Spleen (tissue), 11 donors: ENCODE measurements around the gene CEBPG. TPM values are rescaled to one million over a fixed set of nuclear protein-coding genes. Genes with fewer than 3 reads are reported as not detected.
A peak's percentile ranks its signal among the peaks of the same experiment; 100 is the strongest.

Source experiments
- DNase-seq: peaks from one replicate; pipeline ENCODE4 v3.0.0-alpha.2; 2020
- H3K27ac ChIP-seq, 8 donors: fragments of 200-600 bp; sonication (generic) in 7 of 8; 1 replicate in 4 of 8; 2 replicates in 4 of 8; pipeline versions ENCODE4 v1.5.0 to v1.8.0; 2016 to 2021; ENCODE audit warnings: inconsistent platforms in 4 of 8, mild to moderate bottlenecking in 4 of 8, moderate library complexity in 1 of 8
- H3K27me3 ChIP-seq, 7 donors: fragments of 200-600 bp; sonication (generic) in 6 of 7; replicated peaks in 1 of 7; 1 replicate in 4 of 7; 2 replicates in 3 of 7; pipeline versions ENCODE4 v1.5.0 to v1.8.0; 2016 to 2021; ENCODE audit warnings: inconsistent platforms in 3 of 7, mild to moderate bottlenecking in 1 of 7
- H3K36me3 ChIP-seq, 6 donors: fragments of 200-600 bp; sonication (generic) in 5 of 6; 1 replicate in 4 of 6; 2 replicates in 2 of 6; pipeline versions ENCODE4 v1.5.0 to v1.8.0; 2016 to 2021; ENCODE audit warnings: inconsistent platforms in 2 of 6
- H3K4me1 ChIP-seq, 6 donors: fragments of 200-600 bp; sonication (generic) in 5 of 6; 1 replicate in 3 of 6; 2 replicates in 3 of 6; pipeline versions ENCODE4 v1.5.0 to v1.8.0; 2016 to 2021; ENCODE audit warnings: inconsistent platforms in 3 of 6
- H3K4me3 ChIP-seq, 8 donors: fragments of 200-600 bp; sonication (generic) in 7 of 8; 1 replicate in 4 of 8; 2 replicates in 4 of 8; pipeline versions ENCODE4 v1.5.0 to v1.8.0; 2016 to 2021; ENCODE audit warnings: inconsistent platforms in 4 of 8, mild to moderate bottlenecking in 4 of 8, moderate library complexity in 2 of 8
- H3K9me3 ChIP-seq, 8 donors: fragments of 200-600 bp; sonication (generic) in 7 of 8; 1 replicate in 4 of 8; 2 replicates in 4 of 8; pipeline versions ENCODE4 v1.5.0 to v1.8.0; 2016 to 2021; ENCODE audit warnings: inconsistent platforms in 4 of 8
- CTCF ChIP-seq, 11 experiments: fragments of 200-600 bp in 7 of 11; fragments of 450-650 bp in 4 of 11; sonication (generic) in 4 of 11; IDR thresholded peaks in 8 of 11; conservative IDR thresholded peaks in 3 of 11; 1 replicate in 7 of 11; 2 replicates in 4 of 11; pipeline versions ENCODE4 v1.4.0 to v1.8.0; 2016 to 2021; ENCODE audit warnings: antibody characterized with exemption in 11 of 11, inconsistent platforms in 4 of 11, mild to moderate bottlenecking in 1 of 11
- POLR2A ChIP-seq, 3 donors: fragments of 450-650 bp; IDR thresholded peaks; one replicate each; pipeline ENCODE4 v1.5.1; 2017; ENCODE audit warnings: antibody characterized with exemption in 3 of 3, mild to moderate bottlenecking in 1 of 3
- POLR2AphosphoS5 ChIP-seq, 3 donors: sonication (generic); formaldehyde crosslinking; IDR thresholded peaks; one replicate each; pipeline ENCODE4 v1.5.1; 2017; ENCODE audit warnings: antibody characterized with exemption in 3 of 3
- WGBS, 5 donors: extraction: QIAGEN DNeasy Blood & Tissue Kit in 3 of 5; methylation state at CpG; one replicate each; pipeline versions ENCODE4 v1.1.5 to v1.1.7; 2013 to 2018; 5-methylcytosine and 5-hydroxymethylcytosine counted together
- intact Hi-C: fragments of 100-400 bp; cut with DNase I; formaldehyde crosslinking; loops from one replicate; pipeline ENCODE4 v1.15.0; 2023; ENCODE audit warnings: low total_unique reads
- polyA plus RNA-seq, 3 donors: library from polyadenylated mRNA; stranded (reverse); fragments of 200-250 nt; gene quantifications; one replicate each; pipeline ENCODE4 v1.2.1, GENCODE V29; 2013
- total RNA-seq, 7 donors: library from RNA; depleted of rRNA in 3 of 7; stranded (reverse); fragments of >200 nt in 3 of 7; fragmentation: NEBNext Ultra II Directional in 4 of 7; extraction: Animal tissue kit (Norgen Biotek cat#: 25700) in 4 of 7; gene quantifications; one replicate each; pipeline versions ENCODE4 v1.1.0 to v1.2.1, GENCODE V29; 2016 to 2021
- donor health status: healthy with polysubstance abuse.
- donor health status: DM: no; HTN: no; CAD: no; lungs with moderate emphysema.
- donor health status: DM: no; HTN: no; CAD: no.
- donor health status: Bipolar disorder and iron deficiency.
- donor health status: healthy.
- donor health status: DM: no; HTN: no; CAD: no.
- donor health status: DM: yes; HTN: yes; CAD: no.

CEBPG gene
- total and polyA plus RNA-seq, 10 donors, result 9.3 to 21.1 (median 16.0) TPM

GRCh38 chr19:33389421-33390100 lies 16.1 kb downstream of the CEBPG start:
- no peaks in the 10 kb centered on the region for H3K9me3 ChIP-seq
- no peak overlapping the region for H3K4me3 ChIP-seq
- peaks cover 5 to 76% (median 25%) of the 10 kb centered on the region in 6 donors for H3K4me1 ChIP-seq
- WGBS, 5 donors, result 74 to 86% (median 80%) methylated on average over 19 to 22 of the region's 22 CpGs
- intact Hi-C loops, result no loop called here
- peak overlapping the region in 1 of 8 donors; percentile 21 for H3K27ac ChIP-seq
- peaks cover 0 to 58% (median 12%) of the 10 kb centered on the region in 6 donors for H3K36me3 ChIP-seq
- DNase-seq, result no peak
- TF ChIP-seq POLR2AphosphoS5 (IDR thresholded peaks at IDR 0.05) (peak in 1 of 3 donors; percentile 18), CTCF (IDR thresholded peaks at IDR 0.05 in 8 of 11, conservative IDR thresholded peaks at IDR 0.05 in 3 of 11) (no peak)
- H3K27me3 ChIP-seq, result no peaks in the 10 kb centered on the region

DNA sequence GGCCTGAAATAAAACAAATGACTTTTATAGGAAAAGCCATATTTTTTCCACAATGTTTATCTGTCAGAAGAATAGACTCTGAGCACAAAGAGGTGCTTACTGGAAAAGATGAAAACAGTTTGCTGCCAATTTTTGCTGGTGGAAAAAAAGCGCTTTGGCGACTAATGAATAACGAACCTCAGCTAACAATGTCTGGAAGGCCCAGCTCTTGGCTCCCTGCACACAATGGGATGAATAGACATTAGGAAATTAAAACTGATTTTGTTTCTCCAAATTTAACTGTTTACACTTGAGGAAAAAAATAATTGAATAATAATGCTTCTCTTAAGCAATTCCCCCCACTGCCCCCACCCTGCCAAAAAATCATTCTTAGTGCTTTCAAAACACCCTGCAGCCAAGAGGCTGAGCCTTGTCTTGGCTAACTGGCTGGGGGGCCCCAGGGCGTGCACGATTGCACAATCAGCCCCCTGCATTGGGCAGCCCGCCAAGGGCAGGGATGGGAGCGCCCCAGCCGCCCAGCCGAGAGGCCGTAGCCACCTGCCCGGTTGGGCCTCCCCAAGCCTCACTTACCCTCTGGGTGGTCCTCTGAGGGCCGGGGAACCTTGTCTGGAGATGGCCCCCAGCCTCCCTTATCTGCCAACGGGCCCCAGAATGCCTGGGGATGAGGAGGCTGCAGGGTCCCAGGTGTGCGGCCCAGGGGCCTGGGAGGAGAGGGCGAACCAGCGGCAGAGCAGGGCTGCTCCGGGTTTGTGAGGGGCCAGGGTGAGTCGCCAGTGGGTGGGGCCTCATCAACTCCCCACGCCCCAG lies 16.8 kb downstream of the CEBPG start:
- 60 to 74% (median 70%) methylated on average over 10 to 19 of the region's 19 CpGs for WGBS, 5 donors
- Histone ChIP-seq H3K27ac (peak overlapping the region in 1 of 8 donors; percentile 21), H3K4me3 (no peak overlapping the region), H3K9me3 (no peaks in the 10 kb centered on the region), H3K4me1 (peaks cover 7 to 80% (median 33%) of the 10 kb centered on the region in 6 donors), H3K36me3 (peaks cover 0 to 58% (median 12%) of the 10 kb centered on the region in 6 donors), H3K27me3 (no peaks in the 10 kb centered on the region)
- intact Hi-C loops, result no loop called here
- TF ChIP-seq POLR2A (IDR thresholded peaks at IDR 0.05), result no peak
- TF ChIP-seq POLR2AphosphoS5 (IDR thresholded peaks at IDR 0.05), result peak in 1 of 3 donors; percentile 28
- no peak for TF ChIP-seq CTCF (IDR thresholded peaks at IDR 0.05 in 8 of 11, conservative IDR thresholded peaks at IDR 0.05 in 3 of 11)
- no peak for DNase-seq

DNA sequence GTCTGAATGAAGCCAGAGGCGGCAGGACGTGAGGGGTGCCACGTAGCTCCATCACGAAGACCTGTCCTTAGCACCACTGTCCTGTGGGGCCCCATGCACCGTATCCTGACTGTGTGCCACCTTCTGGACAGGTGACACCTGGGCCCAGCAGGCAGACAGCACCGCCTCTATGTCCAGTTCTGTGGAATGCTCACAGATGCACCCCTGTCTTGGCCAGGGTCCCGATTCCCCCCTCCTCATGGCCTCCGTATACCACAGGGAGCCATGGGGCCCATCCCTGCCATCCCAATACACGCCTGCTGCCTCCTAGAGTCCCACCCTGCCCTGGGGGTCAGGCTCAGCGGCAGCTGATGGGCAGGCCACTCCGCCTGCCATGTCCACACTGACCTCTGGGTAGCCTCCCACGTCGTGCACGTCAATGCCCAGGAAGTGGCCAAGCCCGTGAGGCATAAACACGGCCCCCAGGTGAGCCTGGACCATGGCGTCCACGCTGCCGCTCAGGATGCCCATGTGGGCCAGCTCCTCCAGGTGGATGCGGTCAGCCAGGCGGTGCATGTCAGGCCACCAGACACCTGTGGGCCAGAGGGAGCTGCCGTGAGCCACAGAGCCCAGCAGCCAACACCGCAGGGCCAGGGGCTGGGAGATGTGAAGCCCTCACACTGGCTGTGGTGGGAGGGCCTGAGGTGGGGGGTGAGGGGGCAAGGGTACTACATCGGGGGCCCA lies 17.6 kb downstream of the CEBPG start:
- no peak overlapping the region for H3K4me3 ChIP-seq
- H3K36me3 ChIP-seq, result peaks cover 0 to 52% (median 11%) of the 10 kb centered on the region in 6 donors
- peaks cover 13 to 82% (median 38%) of the 10 kb centered on the region in 6 donors for H3K4me1 ChIP-seq
- no peak for DNase-seq
- WGBS, 5 donors, result 86 to 94% (median 92%) methylated on average over 12 to 24 of the region's 24 CpGs
- peak overlapping the region in 1 of 8 donors; percentile 10 for H3K27ac ChIP-seq
- H3K9me3 ChIP-seq, result no peaks in the 10 kb centered on the region
- TF ChIP-seq CTCF (IDR thresholded peaks at IDR 0.05 in 8 of 11, conservative IDR thresholded peaks at IDR 0.05 in 3 of 11), result no peak
- TF ChIP-seq POLR2A (IDR thresholded peaks at IDR 0.05), result no peak
- TF ChIP-seq POLR2AphosphoS5 (IDR thresholded peaks at IDR 0.05), result no peak
- H3K27me3 ChIP-seq, result no peaks in the 10 kb centered on the region
- intact Hi-C loops, result no loop called here
